Subcutaneous adipose tissue (tissue), 4 donors: ENCODE data around the gene DRC3. TPM values are rescaled to one million over a fixed set of nuclear protein-coding genes. Genes with fewer than 3 reads are reported as not detected.

Experiments
- total RNA-seq, 4 donors: library from RNA; depleted of rRNA; stranded (reverse); fragments of >200 nt; gene quantifications; one replicate each; pipeline ENCODE4 v1.1.0, GENCODE V29; 2016
- TF ChIP-seq, protein P1 (sequence below): fragments of 450-650 bp; IDR thresholded peaks from one replicate; pipeline ENCODE4 v1.5.1; 2016; ENCODE audit warnings: low read depth, mild to moderate bottlenecking, control low read depth, antibody characterized with exemption, moderate library complexity

Gene DRC3
- total RNA-seq, 4 donors from 2014 or later, result 0.38 to 1.3 (median 0.91) TPM

- TF ChIP-seq, protein P1, sequence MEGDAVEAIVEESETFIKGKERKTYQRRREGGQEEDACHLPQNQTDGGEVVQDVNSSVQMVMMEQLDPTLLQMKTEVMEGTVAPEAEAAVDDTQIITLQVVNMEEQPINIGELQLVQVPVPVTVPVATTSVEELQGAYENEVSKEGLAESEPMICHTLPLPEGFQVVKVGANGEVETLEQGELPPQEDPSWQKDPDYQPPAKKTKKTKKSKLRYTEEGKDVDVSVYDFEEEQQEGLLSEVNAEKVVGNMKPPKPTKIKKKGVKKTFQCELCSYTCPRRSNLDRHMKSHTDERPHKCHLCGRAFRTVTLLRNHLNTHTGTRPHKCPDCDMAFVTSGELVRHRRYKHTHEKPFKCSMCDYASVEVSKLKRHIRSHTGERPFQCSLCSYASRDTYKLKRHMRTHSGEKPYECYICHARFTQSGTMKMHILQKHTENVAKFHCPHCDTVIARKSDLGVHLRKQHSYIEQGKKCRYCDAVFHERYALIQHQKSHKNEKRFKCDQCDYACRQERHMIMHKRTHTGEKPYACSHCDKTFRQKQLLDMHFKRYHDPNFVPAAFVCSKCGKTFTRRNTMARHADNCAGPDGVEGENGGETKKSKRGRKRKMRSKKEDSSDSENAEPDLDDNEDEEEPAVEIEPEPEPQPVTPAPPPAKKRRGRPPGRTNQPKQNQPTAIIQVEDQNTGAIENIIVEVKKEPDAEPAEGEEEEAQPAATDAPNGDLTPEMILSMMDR, result no peak
Measured at GRCh38 chr17:17929655-17930380, 42.8 kb upstream of the DRC3 start.

DNA sequence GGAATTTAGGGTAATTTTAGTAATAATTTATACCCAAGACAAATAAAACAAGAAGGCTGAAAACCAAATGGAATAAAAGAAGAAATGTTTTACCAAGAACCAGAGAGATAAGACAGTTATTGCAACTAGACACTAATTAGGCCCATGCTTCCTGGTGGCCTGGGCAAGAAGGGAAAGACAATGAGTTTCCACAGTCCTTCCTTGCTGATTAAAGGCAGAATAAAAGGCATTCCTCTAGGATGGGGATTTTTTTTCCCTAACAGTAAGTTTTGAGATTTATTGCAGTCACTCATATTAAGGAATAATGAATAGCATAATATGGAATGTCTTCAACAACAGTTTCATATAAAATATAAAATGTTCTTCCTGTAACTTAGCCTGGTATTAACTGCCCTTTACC lies 42.0 kb upstream of the DRC3 start:
- TF ChIP-seq, protein P1, result no peak

DNA sequence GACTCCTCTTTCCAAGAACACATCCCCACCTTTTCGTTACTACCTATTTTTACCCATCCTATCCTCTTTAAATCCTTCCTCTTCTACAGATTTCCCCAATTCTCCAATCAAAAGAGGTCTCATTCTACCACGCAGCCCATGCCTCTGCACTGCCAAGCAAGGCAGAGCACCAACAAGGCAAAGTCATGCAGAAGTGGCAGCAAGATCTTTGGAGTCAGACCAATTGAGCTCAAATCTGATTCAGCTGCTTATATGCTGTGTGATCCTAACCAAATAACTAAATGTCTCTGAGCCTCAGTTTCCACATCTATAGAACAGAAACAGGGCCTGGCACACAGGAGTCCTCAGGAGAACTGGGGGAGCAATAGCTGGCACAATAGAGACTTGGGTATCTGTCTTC lies 41.5 kb upstream of the DRC3 start:
- TF ChIP-seq, protein P1, result no peak

- TF ChIP-seq, protein P1, result no peak
Measured at GRCh38 chr17:17933775-17934174, 38.9 kb upstream of the DRC3 start.

DNA sequence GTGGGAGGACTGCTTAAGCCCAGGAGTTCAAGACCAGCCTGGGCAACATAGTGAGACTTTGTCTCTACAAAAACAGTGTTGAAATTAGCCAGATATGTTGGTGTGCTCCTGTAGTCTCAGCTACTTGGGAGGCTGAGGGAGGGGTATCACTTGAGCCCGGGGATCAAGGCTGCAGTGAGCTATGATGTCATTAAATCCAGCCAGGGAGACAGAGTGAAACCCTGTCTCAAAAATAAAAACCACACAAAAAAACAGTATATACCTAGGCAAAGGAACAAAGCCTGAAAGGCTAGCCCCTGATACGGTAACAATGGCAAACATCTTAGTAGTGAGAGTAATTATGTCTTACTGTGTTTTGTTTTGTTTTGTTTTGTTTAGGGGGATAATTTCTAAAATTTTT lies 38.4 kb upstream of the DRC3 start:
- TF ChIP-seq, protein P1, result no peak

GRCh38 chr17:17934806-17935205 lies 37.9 kb upstream of the DRC3 start:
- TF ChIP-seq, protein P1, result no peak

DNA sequence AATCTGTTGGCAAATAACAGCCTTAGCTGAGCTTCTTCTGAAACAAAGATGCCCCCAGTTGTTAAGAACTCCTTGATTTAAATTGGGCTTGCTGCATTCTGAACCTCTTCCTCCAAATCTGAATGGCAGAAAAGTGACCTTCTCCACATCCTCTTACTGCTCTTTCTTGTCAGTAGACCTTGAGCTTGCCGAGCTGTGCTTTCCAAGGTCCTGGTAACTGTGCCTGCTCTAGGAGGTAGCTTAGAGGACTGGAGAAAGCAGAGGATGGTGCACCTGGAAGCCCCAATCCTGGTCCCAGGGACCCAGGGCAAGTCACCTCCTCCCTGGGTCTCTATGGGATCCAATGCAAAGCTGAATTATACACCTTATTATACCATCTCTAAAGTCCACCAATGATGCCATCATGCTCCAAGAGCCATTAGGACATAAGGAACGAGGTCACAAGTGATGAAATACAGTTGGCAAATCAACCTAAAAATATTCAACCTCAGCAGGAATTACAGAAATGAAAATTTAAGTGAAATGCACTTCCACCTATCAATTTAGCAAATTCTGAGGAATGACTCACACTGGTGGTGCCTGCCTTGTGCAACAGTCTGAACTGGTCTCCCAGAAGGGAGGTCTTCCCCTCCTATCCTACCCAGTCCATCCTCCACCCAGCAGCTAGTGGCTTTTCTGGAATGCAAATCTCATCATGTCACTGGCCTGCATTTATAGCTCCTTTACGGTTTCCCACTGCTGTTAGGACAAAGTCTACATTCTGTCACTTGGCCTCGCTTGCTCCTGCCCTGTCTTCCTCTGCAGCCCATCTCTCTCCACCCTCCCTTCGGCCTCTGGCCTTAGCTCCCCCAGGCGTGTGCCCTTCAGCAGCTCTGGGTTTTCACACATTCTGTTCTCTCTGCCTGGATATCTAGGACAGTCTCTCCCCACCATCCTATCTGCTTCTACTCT lies 37.1 kb upstream of the DRC3 start:
- TF ChIP-seq, protein P1, result no peak
